Natural killer cell (primary cell): ENCODE measurements around the gene EPHA7. TPM values are rescaled to one million over a fixed set of nuclear protein-coding genes. Genes with fewer than 3 reads are reported as not detected.

Experiments
- ATAC-seq, 3 donors: fragments of 150-1000 bp in 2 of 3; fragments of 200-7000 bp in 1 of 3; cut with Tn5 transposase; 1 replicate in 1 of 3; 2 replicates in 2 of 3; pipeline ENCODE4 v1.10.0; 2021; ENCODE audit warnings: mild to moderate bottlenecking in 2 of 3, moderate library complexity in 2 of 3
- DNase-seq, 2 donors: peaks; one replicate each; pipeline versions ENCODE4 v3.0.0 to v3.0.0-alpha.2; 2013 to 2021; ENCODE audit warnings: mixed read lengths in 1 of 2
- H3K27ac ChIP-seq: one replicate; pipeline ENCODE4 v1.5.1; 2013; ENCODE audit warnings: mild to moderate bottlenecking, low read length
- H3K27me3 ChIP-seq: one replicate; pipeline ENCODE4 v1.6.1; 2013; ENCODE audit warnings: low read length; ENCODE audit not compliant: control insufficient read depth, insufficient read depth
- H3K36me3 ChIP-seq: one replicate; pipeline ENCODE4 v1.6.1; 2013; ENCODE audit warnings: low read length; ENCODE audit not compliant: control insufficient read depth, insufficient read depth
- H3K4me1 ChIP-seq: one replicate; pipeline ENCODE4 v1.6.1; 2013; ENCODE audit warnings: low read length; ENCODE audit not compliant: control insufficient read depth, insufficient read depth
- H3K4me3 ChIP-seq: one replicate; pipeline ENCODE4 v1.5.1; 2013; ENCODE audit warnings: low read length
- H3K9me3 ChIP-seq: one replicate; pipeline ENCODE4 v1.6.1; 2013; ENCODE audit warnings: low read length; ENCODE audit not compliant: control insufficient read depth, insufficient read depth
- H3K27ac Mint-ChIP-seq, 2 donors: one replicate each; pipeline ENCODE4 v1.8.0; 2022; ENCODE audit warnings: mild to moderate bottlenecking in 2 of 2, mixed read lengths in 2 of 2, moderate library complexity in 1 of 2
- H3K27me3 Mint-ChIP-seq, 2 donors: one replicate each; pipeline ENCODE4 v1.8.0; 2022; ENCODE audit warnings: low read depth in 2 of 2, mixed read lengths in 2 of 2
- H3K36me3 Mint-ChIP-seq: one replicate; pipeline ENCODE4 v1.8.0; 2022; ENCODE audit warnings: mixed read lengths
- H3K4me1 Mint-ChIP-seq, 2 donors: one replicate each; pipeline ENCODE4 v1.8.0; 2022; ENCODE audit warnings: mixed read lengths in 2 of 2
- H3K4me3 Mint-ChIP-seq: one replicate; pipeline ENCODE4 v1.8.0; 2022; ENCODE audit warnings: mild to moderate bottlenecking, moderate library complexity, mixed read lengths
- H3K9me3 Mint-ChIP-seq, 2 donors: one replicate each; pipeline ENCODE4 v1.8.0; 2022; ENCODE audit warnings: mixed read lengths in 2 of 2
- CTCF ChIP-seq: fragments of 200-600 bp; IDR thresholded peaks from one replicate; pipeline ENCODE4 v1.8.0; 2022; ENCODE audit warnings: antibody characterized with exemption
- WGBS: methylation state at CpG from one replicate; pipeline ENCODE4 v1.1.7; 2013; ENCODE audit warnings: missing lambda C conversion rate; ENCODE audit not compliant: insufficient coverage; 5-methylcytosine and 5-hydroxymethylcytosine counted together
- intact Hi-C: fragments of 100-400 bp; cut with micrococcal nuclease; formaldehyde crosslinking; loops from one replicate; pipeline ENCODE4 v1.14.2; 2022
- total RNA-seq, 4 donors: library from RNA; stranded (reverse); fragments of 120-200 nt in 1 of 4; gene quantifications; one replicate each; pipeline versions ENCODE4 v1.2.3 to v1.2.4, GENCODE V29; 2013 to 2022

EPHA7 gene
- total RNA-seq, 3 donors from 2014 or later (not counting 1 experiment from before 2014, with no cell fraction given): not detected

- no peaks in the 10 kb centered on the region for H3K27me3 ChIP-seq
- intact Hi-C loops: no loop called here
- H3K9me3 ChIP-seq: no peaks in the 10 kb centered on the region
- H3K9me3 Mint-ChIP-seq: peaks cover 2 to 4% of the 10 kb centered on the region in 2 donors
- H3K4me1 Mint-ChIP-seq: no peaks in the 10 kb centered on the region
- H3K27ac ChIP-seq: no peak overlapping the region
- H3K36me3 ChIP-seq: no peaks in the 10 kb centered on the region
- TF ChIP-seq CTCF: no peak
- no peak for ATAC-seq
- no peaks in the 10 kb centered on the region for H3K4me1 ChIP-seq
- H3K4me3 Mint-ChIP-seq: no peak overlapping the region
- DNase-seq: no peak
- H3K27ac Mint-ChIP-seq: no peak overlapping the region
- no CpG with 5 or more reads among the region's 1 CpG for WGBS
- H3K4me3 ChIP-seq: no peak overlapping the region
- H3K36me3 Mint-ChIP-seq: no peaks in the 10 kb centered on the region
- H3K27me3 Mint-ChIP-seq: no peaks in the 10 kb centered on the region
Observed at GRCh38 chr6:93226822-93227221, 192.5 kb downstream of the EPHA7 start.

GRCh38 chr6:93222071-93222851, 197.1 kb downstream of the EPHA7 start:
- no peak overlapping the region for H3K27ac Mint-ChIP-seq
- no peak overlapping the region for H3K4me3 Mint-ChIP-seq
- H3K27me3 Mint-ChIP-seq: no peaks in the 10 kb centered on the region
- no peaks in the 10 kb centered on the region for H3K36me3 ChIP-seq
- DNase-seq (no peak), ATAC-seq (no peak)
- H3K9me3 ChIP-seq: peaks cover 7% of the 10 kb centered on the region
- H3K27ac ChIP-seq: no peak overlapping the region
- H3K36me3 Mint-ChIP-seq: peaks cover 3% of the 10 kb centered on the region
- no peaks in the 10 kb centered on the region for H3K27me3 ChIP-seq
- no peak overlapping the region for H3K4me3 ChIP-seq
- no peak for TF ChIP-seq CTCF
- H3K4me1 Mint-ChIP-seq: no peaks in the 10 kb centered on the region
- H3K4me1 ChIP-seq: no peaks in the 10 kb centered on the region
- intact Hi-C loops: no loop called here
- peaks cover 13 to 14% of the 10 kb centered on the region in 2 donors for H3K9me3 Mint-ChIP-seq
- WGBS: 86% methylated on average over 2 of the region's 4 CpGs

GRCh38 chr6:93219447-93219846, 199.9 kb downstream of the EPHA7 start:
- H3K4me3 Mint-ChIP-seq: no peak overlapping the region
- no peaks in the 10 kb centered on the region for H3K27me3 Mint-ChIP-seq
- TF ChIP-seq CTCF: no peak
- Histone ChIP-seq H3K4me3 (no peak overlapping the region), H3K36me3 (no peaks in the 10 kb centered on the region), H3K4me1 (no peaks in the 10 kb centered on the region), H3K27ac (no peak overlapping the region), H3K9me3 (peaks cover 7% of the 10 kb centered on the region), H3K27me3 (no peaks in the 10 kb centered on the region)
- WGBS: 75% methylated on average over 1 of the region's 1 CpG
- DNase-seq (no peak), ATAC-seq (no peak)
- no peaks in the 10 kb centered on the region for H3K4me1 Mint-ChIP-seq
- H3K36me3 Mint-ChIP-seq: peaks cover 12% of the 10 kb centered on the region
- H3K27ac Mint-ChIP-seq: no peak overlapping the region
- peaks cover 23 to 28% of the 10 kb centered on the region in 2 donors for H3K9me3 Mint-ChIP-seq
- intact Hi-C loops: no loop called here

GRCh38 chr6:93218096-93218495, 201.3 kb downstream of the EPHA7 start:
- Histone ChIP-seq H3K9me3 (peaks cover 7% of the 10 kb centered on the region), H3K27me3 (no peaks in the 10 kb centered on the region), H3K4me1 (no peaks in the 10 kb centered on the region), H3K4me3 (no peak overlapping the region), H3K27ac (no peak overlapping the region), H3K36me3 (no peaks in the 10 kb centered on the region)
- no peaks in the 10 kb centered on the region for H3K4me1 Mint-ChIP-seq
- intact Hi-C loops: no loop called here
- no peaks in the 10 kb centered on the region for H3K27me3 Mint-ChIP-seq
- H3K36me3 Mint-ChIP-seq: peaks cover 12% of the 10 kb centered on the region
- no peak for DNase-seq
- WGBS: no CpG with 5 or more reads among the region's 2 CpGs
- no peak for ATAC-seq
- peaks cover 30 to 33% of the 10 kb centered on the region in 2 donors for H3K9me3 Mint-ChIP-seq
- no peak overlapping the region for H3K27ac Mint-ChIP-seq
- TF ChIP-seq CTCF: no peak
- no peak overlapping the region for H3K4me3 Mint-ChIP-seq
